GM12874 (cell line): Measurements from ENCODE around the gene TLK1.

Experiments
- CTCF ChIP-seq: IDR thresholded peaks from 2 replicates; pipeline ENCODE4 v1.5.1; 2011; ENCODE audit warnings: low read depth, mild to moderate bottlenecking, control low read depth, low read length, moderate library complexity; ENCODE audit not compliant: insufficient read depth

TLK1 gene

GRCh38 chr2:171160119-171160955 lies at the start of gene TLK1:
TLK1 (minus strand) TSS chr2:171160893; CDS start chr2:171160428, 465 bp downstream.
- TF ChIP-seq CTCF, result 0 out of 2 replicates have a peak, but pooled peaks have one; percentile 14

GRCh38 chr2:171210216-171210863 lies 49.6 kb upstream of the TLK1 start:
- TF ChIP-seq CTCF, result no peak

- TF ChIP-seq CTCF, result no peak
Measured at GRCh38 chr2:171208657-171209056, 48.0 kb upstream of the TLK1 start.

GRCh38 chr2:171206422-171207115 lies 45.9 kb upstream of the TLK1 start:
- TF ChIP-seq CTCF, result no peak

GRCh38 chr2:171205551-171205950 lies 44.9 kb upstream of the TLK1 start:
- TF ChIP-seq CTCF, result no peak

GRCh38 chr2:171201767-171202166 lies 41.1 kb upstream of the TLK1 start:
- TF ChIP-seq CTCF, result no peak

- TF ChIP-seq CTCF, result no peak
Measured at GRCh38 chr2:171201271-171201670, 40.6 kb upstream of the TLK1 start.
